ENCODE measurements around the gene TXNRD1. TPM values are rescaled to one million over a fixed set of nuclear protein-coding genes. Genes with fewer than 3 reads are reported as not detected.
"Not testable (repeated sequence)": the region's sequence is repeated elsewhere in the genome, so short reads cannot be mapped to it uniquely, and the experiment has no call there.

Gene TXNRD1
- polyA plus RNA-seq, 1 donor from 2014 or later, result 26.0 TPM

GRCh38 chr12:104394086-104394485 is 178.5 kb downstream of the TXNRD1 start:
- not testable (repeated sequence) for H3K27me3 Mint-ChIP-seq, H3K27ac Mint-ChIP-seq, H3K4me1 Mint-ChIP-seq, H3K36me3 Mint-ChIP-seq, H3K9me3 Mint-ChIP-seq, H3K4me3 Mint-ChIP-seq

Other genes starting within 250 kb of the TXNRD1 start
- 19.3 TPM for gene TDG, start 249.9 kb upstream of the TXNRD1 start, polyA plus RNA-seq
- gene GLT8D2, start 165.6 kb upstream of the TXNRD1 start, polyA plus RNA-seq, result 0.23 TPM
- gene HCFC2, start 151.2 kb upstream of the TXNRD1 start, polyA plus RNA-seq, result 7.4 TPM
- gene NFYB, start 77.6 kb upstream of the TXNRD1 start, polyA plus RNA-seq, result 33.3 TPM
- 4.9 TPM for gene EID3, start 88.0 kb downstream of the TXNRD1 start, polyA plus RNA-seq
- 41.7 TPM for gene CHST11, start 241.2 kb downstream of the TXNRD1 start, polyA plus RNA-seq